ENCODE data around the gene PLIN5. TPM values are rescaled to one million over a fixed set of nuclear protein-coding genes. Genes with fewer than 3 reads are reported as not detected.

PLIN5 gene
- total RNA-seq, 6 experiments from 2014 or later: not detected

- H3K9me3 Mint-ChIP-seq: no peaks in the 10 kb centered on the region
- H3K27me3 Mint-ChIP-seq (ENCODE audit: insufficient read depth): peaks cover 9% of the 10 kb centered on the region
- no peak overlapping the region for H3K4me3 Mint-ChIP-seq
- peaks cover 11% of the 10 kb centered on the region for H3K36me3 Mint-ChIP-seq (ENCODE audit: low read depth)
- H3K27ac Mint-ChIP-seq: no peak overlapping the region
- DNase-seq: no peak
- no peak for TF ChIP-seq CTCF (IDR thresholded peaks at IDR 0.05)
- H3K4me1 Mint-ChIP-seq (ENCODE audit: low read depth): peaks cover 11% of the 10 kb centered on the region
Measured at GRCh38 chr19:4508698-4509097, 26.3 kb downstream of the PLIN5 start.

GRCh38 chr19:4507804-4508203 is 27.2 kb downstream of the PLIN5 start:
- no peak for TF ChIP-seq CTCF (IDR thresholded peaks at IDR 0.05)
- Mint-ChIP-seq H3K9me3 (no peaks in the 10 kb centered on the region), H3K36me3 (ENCODE audit: low read depth) (peaks cover 11% of the 10 kb centered on the region), H3K4me3 (no peak overlapping the region), H3K4me1 (ENCODE audit: low read depth) (peaks cover 11% of the 10 kb centered on the region), H3K27me3 (ENCODE audit: insufficient read depth) (peaks cover 8% of the 10 kb centered on the region), H3K27ac (no peak overlapping the region)
- no peak for DNase-seq

- no peak overlapping the region for H3K27ac Mint-ChIP-seq
- peaks cover 11% of the 10 kb centered on the region for H3K36me3 Mint-ChIP-seq (ENCODE audit: low read depth)
- H3K4me1 Mint-ChIP-seq (ENCODE audit: low read depth): peaks cover 11% of the 10 kb centered on the region
- no peak for DNase-seq
- no peak for TF ChIP-seq CTCF (IDR thresholded peaks at IDR 0.05)
- no peak overlapping the region for H3K4me3 Mint-ChIP-seq
- peaks cover 8% of the 10 kb centered on the region for H3K27me3 Mint-ChIP-seq (ENCODE audit: insufficient read depth)
- no peaks in the 10 kb centered on the region for H3K9me3 Mint-ChIP-seq
Measured at GRCh38 chr19:4507150-4507452, 27.9 kb downstream of the PLIN5 start.

GRCh38 chr19:4506449-4507149 is 28.4 kb downstream of the PLIN5 start:
- H3K27ac Mint-ChIP-seq: peak overlapping the region; percentile 72
- H3K27me3 Mint-ChIP-seq (ENCODE audit: insufficient read depth): peaks cover 8% of the 10 kb centered on the region
- H3K4me3 Mint-ChIP-seq: no peak overlapping the region
- peak; percentile 46 for TF ChIP-seq CTCF (IDR thresholded peaks at IDR 0.05)
- peak; percentile 44 for DNase-seq
- peaks cover 11% of the 10 kb centered on the region for H3K4me1 Mint-ChIP-seq (ENCODE audit: low read depth)
- H3K9me3 Mint-ChIP-seq: no peaks in the 10 kb centered on the region
- H3K36me3 Mint-ChIP-seq (ENCODE audit: low read depth): peaks cover 11% of the 10 kb centered on the region

GRCh38 chr19:4505570-4506448 is 29.2 kb downstream of the PLIN5 start:
- DNase-seq: no peak
- Mint-ChIP-seq H3K4me1 (ENCODE audit: low read depth) (peaks cover 11% of the 10 kb centered on the region), H3K4me3 (no peak overlapping the region), H3K27me3 (ENCODE audit: insufficient read depth) (peaks cover 8% of the 10 kb centered on the region), H3K9me3 (no peaks in the 10 kb centered on the region), H3K27ac (peak overlapping the region; percentile 72), H3K36me3 (ENCODE audit: low read depth) (peaks cover 11% of the 10 kb centered on the region)
- no peak for TF ChIP-seq CTCF (IDR thresholded peaks at IDR 0.05)
